SHP77 (cell line): ENCODE results near the gene IFIT2.
"Not testable (repeated sequence)": the region's sequence is repeated elsewhere in the genome, so short reads cannot be mapped to it uniquely, and the experiment has no call there.

Source experiments
- DNase-seq, 2 experiments: peaks; one replicate each; lab custom pipeline; 2025; lab: John Stamatoyannopoulos, UW

The IFIT2 gene

GRCh38 chr10:89308736-89309135 is 6.9 kb downstream of the IFIT2 start:
- DNase-seq, result no peak

- no peak for DNase-seq
Measured at GRCh38 chr10:89309156-89310055, 7.6 kb downstream of the IFIT2 start.

GRCh38 chr10:89310056-89310893 is 8.4 kb downstream of the IFIT2 start:
- DNase-seq, result no peak

GRCh38 chr10:89312973-89313372 is 11.1 kb downstream of the IFIT2 start:
- no peak for DNase-seq

- no peak for DNase-seq
Measured at GRCh38 chr10:89314676-89315075, 12.8 kb downstream of the IFIT2 start.

GRCh38 chr10:89318047-89318446 is 16.2 kb downstream of the IFIT2 start:
- DNase-seq, result not testable (repeated sequence)

- DNase-seq, result not testable (repeated sequence)
Measured at GRCh38 chr10:89325081-89325480, 23.2 kb downstream of the IFIT2 start.

GRCh38 chr10:89325856-89326255 is 24.0 kb downstream of the IFIT2 start:
- not testable (repeated sequence) for DNase-seq

- DNase-seq, result peak in 1 of 2 experiments; percentile 1
Measured at GRCh38 chr10:89327803-89328441, 26.1 kb downstream of the IFIT2 start, which contains the start of gene IFIT3. Gene IFIT3 (plus strand): TSS chr10:89327997. CDS start chr10:89328074, 77 bp downstream.

- DNase-seq, result no peak
Measured at GRCh38 chr10:89329151-89329550, 27.3 kb downstream of the IFIT2 start.

- DNase-seq, result not testable (repeated sequence)
Measured at GRCh38 chr10:89330014-89330413, 28.2 kb downstream of the IFIT2 start.

- DNase-seq, result no peak
Measured at GRCh38 chr10:89330537-89331212, 28.8 kb downstream of the IFIT2 start.

- DNase-seq, result not testable (repeated sequence)
Measured at GRCh38 chr10:89331487-89332122, 29.8 kb downstream of the IFIT2 start.

- no peak for DNase-seq
Measured at GRCh38 chr10:89332123-89332633, 30.3 kb downstream of the IFIT2 start.

GRCh38 chr10:89335226-89335625 is 33.4 kb downstream of the IFIT2 start:
- no peak for DNase-seq

GRCh38 chr10:89336241-89336640 is 34.4 kb downstream of the IFIT2 start:
- DNase-seq, result no peak

- DNase-seq, result no peak
Measured at GRCh38 chr10:89337484-89337883, 35.6 kb downstream of the IFIT2 start.

- DNase-seq, result no peak
Measured at GRCh38 chr10:89338713-89339112, 36.9 kb downstream of the IFIT2 start.

- no peak for DNase-seq
Measured at GRCh38 chr10:89339875-89340274, 38.0 kb downstream of the IFIT2 start.

- no peak for DNase-seq
Measured at GRCh38 chr10:89341649-89342048, 39.8 kb downstream of the IFIT2 start.
